LHCN-M2 (cell line): ENCODE data around the gene CERS3. TPM values are rescaled to one million over a fixed set of nuclear protein-coding genes. Genes with fewer than 3 reads are reported as not detected.
"Not testable (repeated sequence)": the region's sequence is repeated elsewhere in the genome, so short reads cannot be mapped to it uniquely, and the experiment has no call there.

ENCODE experiments used
- DNase-seq: peaks from one replicate; pipeline ENCODE4 v3.0.0-alpha.2; 2012; ENCODE audit warnings: low read depth
- total RNA-seq: library from RNA; depleted of rRNA; stranded (reverse); fragments of >200 nt; gene quantifications from 2 replicates; pipeline ENCODE4 v1.2.3, GENCODE V29; 2014

Gene CERS3
- total RNA-seq, 1 experiment from 2014 or later = not detected

DNA sequence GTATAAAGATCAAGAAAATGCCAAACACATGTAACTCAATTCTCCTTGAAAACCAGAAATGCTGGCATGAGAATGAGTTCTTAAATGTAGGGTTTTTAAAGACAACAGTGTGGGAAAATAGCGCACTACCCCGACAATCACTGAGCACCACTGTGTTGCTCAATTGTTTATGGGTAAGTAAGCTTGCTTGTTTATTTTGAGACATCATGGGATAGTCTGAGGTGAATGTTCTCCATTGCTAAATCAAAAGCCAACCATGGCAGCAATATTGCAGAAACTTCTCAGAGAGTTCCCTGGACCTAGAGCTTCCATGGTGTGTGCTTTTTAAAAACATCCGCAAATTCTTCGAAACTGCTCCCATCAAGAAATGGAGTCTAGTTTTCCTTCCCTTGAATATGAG is 62.7 kb downstream of the CERS3 start:
- no peak for DNase-seq

DNA sequence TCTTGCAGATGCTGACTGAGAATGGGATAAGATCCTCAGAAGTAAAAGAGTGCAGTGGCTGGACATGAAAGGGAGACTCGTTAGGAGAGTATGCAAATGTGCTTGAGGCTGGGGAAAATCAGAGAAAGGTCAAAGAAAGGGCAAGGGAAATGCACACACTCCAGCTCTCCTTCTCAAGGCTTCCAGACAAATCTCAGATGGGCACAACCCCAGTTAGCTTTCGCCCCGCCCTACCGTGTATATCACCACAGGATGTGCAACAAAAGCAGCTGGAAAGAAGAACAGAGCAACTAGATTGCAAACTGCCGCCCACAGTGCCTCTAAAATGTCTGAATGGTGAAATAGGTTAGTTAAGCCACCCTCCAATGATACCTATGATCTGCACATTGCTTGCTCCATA is 63.9 kb downstream of the CERS3 start:
- no peak for DNase-seq

DNA sequence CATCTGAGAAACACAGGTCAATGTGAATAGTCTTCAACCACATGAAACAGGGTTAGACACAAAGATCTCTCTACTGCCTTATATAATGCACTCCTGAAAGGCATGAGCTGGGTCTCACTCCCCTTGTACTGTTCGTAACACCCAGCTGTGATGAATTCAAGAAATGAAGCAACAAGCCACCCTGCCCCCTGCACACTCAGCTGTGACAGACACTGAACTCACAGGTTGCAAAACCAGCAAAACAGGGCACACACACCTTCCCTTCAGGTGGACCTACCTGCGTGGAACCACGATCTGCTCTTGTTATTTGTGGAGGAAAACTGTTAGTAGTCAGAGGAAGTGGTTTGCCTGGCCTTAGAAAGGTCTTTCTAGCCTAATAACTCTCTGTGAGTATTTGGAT is 64.5 kb downstream of the CERS3 start:
- DNase-seq = no peak

DNA sequence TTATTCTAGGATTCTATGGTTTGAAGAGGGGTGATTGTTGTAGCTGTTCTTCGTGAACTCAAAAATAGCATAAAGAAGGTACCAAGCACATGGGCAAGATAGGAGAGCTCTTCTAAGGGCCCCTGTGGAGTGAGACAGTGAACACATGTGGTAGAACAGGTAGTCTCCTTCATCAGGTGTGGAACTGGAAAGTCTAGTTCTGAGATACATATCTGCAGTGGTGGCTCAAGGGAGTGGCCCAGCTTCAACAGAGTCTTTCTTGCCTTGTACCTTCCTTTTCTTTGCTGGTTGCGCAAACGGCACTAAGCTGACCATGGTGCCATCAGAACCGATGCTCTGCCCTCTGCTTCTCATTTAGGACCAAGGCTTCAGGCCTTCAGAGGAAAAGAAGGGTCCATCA is 65.2 kb downstream of the CERS3 start:
- DNase-seq = no peak

DNA sequence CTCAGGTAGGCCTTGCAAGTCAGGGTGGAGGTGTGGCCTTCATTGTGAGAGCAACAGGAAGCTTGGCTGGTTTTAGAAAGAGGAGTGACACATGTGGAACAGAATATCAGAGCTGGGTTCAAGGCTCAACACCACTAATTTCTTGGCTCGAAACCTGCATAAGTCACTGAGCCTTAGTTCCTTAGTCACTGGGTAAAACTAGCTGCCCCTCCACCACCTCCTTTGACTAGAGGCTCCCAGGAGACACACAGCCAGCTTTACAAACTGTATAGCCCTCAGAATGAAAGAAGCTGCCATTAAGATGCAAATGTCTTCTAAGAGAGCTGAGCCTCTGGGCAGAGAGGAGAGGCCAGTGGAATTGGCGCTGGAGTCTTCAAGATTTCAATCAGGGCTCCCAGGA is 67.7 kb downstream of the CERS3 start:
- DNase-seq = no peak

DNA sequence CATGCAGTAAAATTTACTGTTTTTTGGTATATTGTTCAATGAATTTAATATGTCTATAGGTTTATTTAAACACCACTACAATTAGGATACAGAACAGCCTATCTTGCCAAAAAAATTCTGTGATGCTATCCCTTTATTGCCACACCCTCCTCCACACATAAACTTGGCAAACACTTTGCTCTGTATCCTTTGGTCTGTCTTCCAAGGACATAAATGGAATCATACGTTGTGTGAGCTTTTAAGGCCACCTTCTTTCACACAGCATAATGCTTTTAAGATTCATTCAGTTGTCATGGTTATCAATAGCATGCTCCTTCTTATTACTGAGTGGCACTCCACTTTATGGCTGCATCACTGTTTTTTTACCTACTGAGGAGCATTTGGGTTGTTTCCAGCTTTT is 71.5 kb downstream of the CERS3 start:
- DNase-seq = peak; percentile 15

DNA sequence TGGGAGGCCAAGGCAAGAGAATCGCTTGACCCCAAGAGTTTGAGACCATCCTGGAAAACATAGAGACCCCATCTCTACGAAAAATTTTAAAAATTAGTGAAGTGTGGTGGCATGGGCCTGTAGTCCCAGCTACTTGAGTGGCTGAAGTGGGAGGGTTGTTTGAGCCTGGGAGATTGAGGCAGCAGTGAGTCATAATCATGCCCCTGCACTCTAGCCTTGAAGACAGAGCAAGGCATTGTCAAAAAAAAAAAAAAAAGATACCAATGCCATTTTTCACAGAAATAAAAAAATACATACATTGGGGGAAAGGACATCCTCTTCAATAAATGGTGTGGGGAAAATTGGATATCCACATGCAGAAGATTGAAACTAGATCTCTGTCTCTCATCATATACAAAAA is 74.6 kb downstream of the CERS3 start:
- no peak for DNase-seq

DNA sequence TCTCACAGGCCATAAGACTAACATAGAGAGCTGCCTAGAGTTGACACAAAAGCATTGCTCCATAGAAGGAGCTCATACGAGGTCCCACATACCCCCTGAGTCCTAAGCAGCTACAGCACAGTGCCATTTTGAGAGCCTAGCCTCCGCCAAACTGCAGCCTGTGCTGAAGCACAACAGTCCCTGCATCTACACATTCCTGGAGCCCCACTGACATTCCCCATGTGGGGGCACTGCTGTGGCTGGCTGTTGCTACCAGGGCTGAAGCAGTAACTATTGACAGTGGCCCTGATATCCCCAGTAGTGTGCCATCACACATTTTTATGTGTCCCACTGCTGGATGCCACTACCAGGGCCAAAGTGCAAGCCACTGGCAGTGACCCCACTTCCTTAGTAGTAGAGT is 80.3 kb downstream of the CERS3 start:
- no peak for DNase-seq

DNA sequence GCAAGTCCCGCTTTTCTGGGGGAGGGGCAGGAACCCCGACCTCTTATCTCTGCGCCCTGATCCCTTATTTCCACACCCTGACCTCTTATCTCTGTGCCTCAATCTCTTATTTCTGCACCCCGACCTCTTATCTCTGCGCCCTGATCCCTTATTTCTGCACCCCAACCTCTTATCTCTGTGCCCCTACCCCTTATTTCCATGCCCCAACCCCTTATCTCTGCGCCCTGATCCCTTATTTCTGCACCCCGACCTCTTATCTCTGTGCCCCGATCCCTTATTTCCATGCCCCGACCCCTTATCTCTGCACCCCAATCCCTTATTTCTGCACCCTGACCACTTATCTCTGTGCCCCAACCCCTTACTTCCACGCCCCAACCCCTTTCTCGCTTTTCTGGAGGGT is 87.7 kb downstream of the CERS3 start:
- not testable (repeated sequence) for DNase-seq

DNA sequence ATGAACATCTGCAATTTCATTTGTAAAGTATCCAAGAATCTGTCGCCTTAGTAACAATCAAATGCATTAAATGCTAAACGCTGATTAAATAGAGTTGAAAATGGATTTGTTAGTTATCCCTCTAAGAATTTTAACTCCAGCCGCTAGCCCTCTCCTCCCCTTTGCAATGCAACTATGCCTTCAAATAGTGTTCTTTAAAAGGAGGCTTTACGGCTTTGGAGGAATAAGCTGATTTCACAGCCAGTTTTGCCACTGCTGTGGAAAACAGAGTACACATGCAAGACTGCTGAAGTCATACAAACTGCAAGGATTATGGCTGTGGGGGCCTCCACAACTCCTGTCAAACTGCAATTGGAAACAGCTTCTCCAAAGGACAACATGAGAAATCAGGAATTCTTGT is 89.2 kb downstream of the CERS3 start:
- no peak for DNase-seq

DNA sequence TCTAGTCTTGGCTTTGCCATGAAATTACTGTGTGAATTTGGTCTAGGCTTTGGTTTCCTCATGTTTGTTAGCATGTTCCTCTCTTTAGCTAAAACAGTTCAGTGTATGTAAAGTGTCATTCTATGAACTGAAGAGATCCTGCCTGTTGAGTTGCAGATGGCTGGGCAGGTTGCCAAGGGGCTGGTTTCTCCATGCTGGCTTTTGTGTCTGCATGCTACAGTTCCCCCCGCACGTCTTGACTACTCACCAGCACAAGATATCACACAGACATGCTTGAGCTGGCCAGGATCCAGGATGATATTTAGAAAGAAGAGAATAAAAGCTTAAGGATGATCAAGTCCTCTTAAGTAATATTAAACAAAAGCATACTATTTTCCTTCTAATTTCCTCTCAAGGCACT is 90.2 kb downstream of the CERS3 start:
- no peak for DNase-seq

DNA sequence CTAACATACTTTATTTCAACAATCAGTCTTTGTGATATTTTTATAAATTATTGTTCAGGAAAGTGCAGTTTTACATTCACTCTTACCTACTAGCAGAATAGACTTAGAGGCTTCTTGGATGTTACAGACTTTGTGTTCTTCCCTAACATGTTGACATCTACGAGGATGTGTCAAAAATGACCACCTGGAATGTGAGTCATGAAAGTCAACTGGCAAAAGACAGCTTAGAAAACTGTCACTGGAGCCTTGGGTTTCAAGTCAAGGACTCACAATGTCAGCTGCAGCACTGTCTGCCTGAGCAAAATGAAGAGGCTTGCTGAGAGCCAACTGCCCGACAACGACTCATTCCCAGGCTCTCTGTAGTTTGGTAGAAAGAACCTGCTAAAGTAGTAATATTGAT is 91.5 kb downstream of the CERS3 start:
- no peak for DNase-seq

DNA sequence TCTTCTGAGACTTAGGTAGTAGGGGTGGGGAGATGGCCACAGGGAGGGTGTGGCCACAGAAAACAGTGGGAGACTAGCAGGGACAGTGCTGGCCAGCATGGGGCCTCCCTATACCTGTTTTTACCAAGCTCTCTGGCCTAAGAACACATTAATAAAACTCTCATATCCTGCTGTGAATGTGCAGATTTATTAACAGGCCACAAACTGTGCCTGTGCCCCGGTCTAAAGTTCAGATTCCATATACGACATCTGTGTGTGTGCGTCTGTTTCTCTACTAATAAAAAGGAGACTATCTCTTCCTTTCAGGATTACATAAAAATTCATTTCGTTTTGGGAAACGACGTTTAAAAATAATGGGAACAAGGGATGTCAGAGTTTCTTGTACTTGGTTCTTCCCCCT is 94.2 kb downstream of the CERS3 start:
- DNase-seq = no peak

DNA sequence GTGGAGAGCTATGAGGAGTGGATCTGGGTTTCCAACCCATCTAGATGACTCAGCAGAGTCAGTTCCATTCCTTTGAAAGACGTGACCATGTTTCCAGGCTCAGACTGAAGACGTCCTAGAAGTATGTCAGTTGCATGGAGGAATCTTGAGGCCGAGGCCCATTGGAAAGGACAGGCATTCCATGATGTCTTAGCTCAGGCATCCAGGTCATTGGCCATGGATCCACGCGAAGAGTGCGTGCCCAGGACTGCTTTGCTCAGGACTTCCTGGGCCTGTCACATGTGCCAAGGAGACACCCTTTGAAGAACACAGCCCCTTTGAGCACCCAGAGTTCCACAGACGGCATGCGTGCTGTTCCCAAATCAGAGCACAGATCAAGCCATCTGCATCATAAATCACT is 94.7 kb downstream of the CERS3 start:
- DNase-seq = no peak

DNA sequence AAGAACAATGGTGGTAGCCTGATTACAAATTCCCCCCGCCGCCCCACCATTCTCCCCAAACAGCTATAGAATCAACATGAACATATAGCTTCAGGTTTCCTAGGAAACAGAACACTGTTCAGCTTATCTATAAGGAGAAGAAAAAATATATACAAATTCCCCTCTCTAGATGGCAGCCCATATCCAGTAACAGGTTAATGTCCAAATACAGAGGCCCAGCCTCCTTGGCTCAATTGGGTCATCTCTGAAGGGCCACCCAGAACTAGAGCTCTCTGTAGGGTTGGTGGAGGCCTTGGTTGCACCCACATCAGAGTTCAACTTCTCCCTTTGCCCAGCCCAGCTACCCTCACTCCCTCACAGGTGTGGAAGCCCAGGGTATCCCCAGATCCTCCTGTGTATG is 95.4 kb downstream of the CERS3 start:
- DNase-seq = no peak

DNA sequence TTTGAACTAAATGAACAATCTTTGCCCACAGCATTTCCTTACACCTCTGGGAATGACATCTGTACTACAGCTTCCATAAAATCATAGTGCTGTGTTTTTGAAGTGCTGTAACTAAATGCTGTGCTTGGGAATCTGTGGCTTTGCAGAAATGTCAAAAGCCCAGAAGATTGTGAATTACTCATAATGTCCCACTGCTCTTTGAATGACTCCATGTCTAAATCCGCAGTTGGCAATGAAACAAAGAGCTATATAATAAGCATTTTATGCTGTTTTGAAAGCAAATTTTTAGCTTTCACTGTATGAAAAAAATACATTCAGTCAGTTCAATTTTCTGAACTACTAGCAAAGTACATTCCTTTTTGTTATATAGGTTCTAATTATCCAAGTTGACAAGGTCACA is 98.3 kb downstream of the CERS3 start:
- no peak for DNase-seq

DNA sequence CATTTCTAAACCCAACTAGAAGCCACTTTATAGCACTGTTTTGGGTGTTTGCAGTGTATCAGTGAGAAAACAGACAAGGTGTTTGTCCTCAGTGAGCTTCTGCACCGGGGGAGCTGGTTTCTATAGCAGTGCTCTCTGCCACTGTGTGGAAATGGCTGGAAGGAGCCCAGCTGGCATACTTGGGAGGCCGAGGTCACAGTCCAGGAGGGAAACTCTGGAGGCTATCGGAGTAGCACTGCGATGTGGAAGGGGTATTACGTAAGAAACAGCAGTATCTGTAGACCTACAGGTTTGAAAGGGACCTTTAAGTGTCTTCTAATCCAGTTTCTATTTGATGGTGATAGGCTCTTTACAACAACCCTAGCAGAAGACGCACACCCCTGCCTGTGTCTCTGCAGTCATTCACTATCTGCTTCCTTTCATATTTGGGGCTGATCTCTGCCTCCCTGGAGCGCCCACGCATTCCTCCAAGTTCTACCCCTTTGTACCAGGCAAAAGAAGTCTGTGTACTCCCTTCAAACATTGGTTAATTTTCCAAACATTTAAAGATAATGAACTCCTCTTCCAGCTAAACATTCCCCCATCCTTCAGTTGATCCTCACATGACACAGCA is 99.5 kb downstream of the CERS3 start:
- DNase-seq = no peak

DNA sequence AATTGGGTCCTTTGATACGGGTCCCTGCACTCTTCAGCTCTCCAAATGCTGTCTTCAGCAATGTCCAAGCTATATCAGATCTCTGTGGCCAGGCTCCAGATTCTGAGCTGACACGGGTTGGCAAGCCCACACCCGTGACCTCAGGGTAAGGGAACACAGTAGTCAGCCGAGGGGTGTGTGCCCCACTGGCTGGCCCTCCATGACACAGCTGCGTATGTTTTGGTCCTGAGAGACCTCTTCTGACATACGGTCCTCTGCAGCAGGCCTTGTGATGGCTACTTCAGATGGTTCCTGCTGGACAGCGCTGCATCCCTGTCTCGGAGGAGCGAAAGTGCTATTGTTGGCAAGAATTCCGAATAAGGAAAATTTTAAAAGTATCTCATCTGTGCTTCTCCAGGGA is 101.8 kb downstream of the CERS3 start:
- no peak for DNase-seq

DNA sequence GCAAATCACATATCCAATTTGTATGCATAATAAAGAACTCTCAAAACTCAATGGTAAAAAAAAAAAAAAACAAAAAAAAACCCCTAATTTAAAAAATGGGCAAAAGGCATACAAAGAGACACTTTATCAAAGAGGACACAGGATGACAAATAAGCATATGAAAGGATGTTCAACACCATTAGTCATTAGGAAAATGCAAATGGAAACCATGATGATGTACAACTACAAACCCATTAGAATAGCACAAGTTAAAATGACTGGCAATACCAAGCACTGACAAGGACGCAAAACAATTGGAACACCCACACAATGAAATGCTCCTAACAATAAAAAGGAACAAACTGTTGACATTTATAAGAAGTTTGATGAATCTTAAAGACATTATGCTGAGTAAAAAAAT is 123.6 kb downstream of the CERS3 start:
- no peak for DNase-seq

DNA sequence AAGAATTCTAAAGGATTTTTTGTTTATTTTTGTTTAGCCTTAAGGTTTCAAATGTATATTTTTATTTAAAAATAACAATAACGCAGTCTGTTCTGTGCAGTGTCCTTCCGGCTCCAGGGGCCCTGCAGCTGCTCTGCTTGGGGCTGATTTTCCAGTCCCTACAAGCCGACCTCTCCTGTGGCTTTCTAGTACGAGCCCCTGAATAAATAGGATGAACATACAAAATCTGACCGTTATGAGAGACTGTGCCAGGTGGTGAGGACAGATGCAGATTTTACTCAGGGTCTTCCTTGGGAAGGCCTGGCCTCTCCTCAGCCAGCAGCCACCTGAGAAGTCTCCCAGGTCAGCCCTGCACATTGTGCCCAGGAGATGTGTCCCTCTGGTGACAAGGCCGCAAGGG is 127.8 kb downstream of the CERS3 start:
- DNase-seq = no peak

DNA sequence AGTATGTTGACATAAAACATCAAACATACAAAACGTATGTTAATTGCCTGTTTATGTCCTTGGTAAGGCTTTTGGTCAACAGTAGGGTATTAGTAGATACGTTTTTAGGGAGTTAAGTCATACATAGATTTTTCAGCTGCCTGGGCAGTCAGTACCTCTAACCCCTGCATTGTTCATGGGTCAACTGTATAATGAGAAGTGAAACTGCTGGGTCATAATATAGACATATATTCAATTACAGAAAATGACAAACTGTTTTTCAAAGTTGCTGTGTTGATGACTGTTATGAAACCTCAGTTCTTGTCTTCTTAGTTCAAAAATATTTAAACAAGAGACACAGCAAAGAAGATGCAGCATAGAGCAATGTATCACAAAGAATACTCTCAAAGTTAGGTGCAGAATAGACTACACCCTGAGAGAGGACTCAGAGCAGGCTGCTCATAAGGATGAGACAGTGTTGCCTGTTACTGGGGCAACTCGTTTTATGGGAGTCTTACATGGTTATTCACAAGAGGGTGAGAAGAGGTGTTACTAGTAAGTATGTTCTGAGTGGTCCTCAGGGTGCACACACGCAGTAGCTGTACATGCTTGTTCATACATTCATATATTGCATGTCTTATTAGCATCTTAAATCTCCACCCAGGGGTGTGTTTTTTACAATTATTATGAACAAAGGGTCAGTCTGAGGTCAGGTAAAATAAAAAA is 133.9 kb downstream of the CERS3 start:
- no peak for DNase-seq

DNA sequence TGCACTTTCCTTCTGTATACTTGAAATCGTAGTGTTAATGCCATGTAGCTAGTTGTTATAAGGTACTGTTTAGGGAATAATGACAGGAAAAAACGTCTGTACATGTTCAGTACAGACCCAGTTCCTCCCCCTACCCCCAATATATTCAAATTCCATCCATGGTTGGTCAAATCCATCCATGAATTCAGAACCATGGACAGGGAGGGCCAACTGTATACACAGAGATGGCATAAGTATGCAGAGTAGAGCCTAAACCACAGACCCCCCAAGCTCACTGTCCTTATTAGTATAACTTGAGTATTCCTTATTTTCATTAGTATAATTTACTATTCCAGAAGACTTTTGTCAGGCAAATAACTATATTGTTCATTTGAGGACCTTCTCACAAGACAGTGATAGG is 135.7 kb downstream of the CERS3 start:
- DNase-seq = no peak

DNA sequence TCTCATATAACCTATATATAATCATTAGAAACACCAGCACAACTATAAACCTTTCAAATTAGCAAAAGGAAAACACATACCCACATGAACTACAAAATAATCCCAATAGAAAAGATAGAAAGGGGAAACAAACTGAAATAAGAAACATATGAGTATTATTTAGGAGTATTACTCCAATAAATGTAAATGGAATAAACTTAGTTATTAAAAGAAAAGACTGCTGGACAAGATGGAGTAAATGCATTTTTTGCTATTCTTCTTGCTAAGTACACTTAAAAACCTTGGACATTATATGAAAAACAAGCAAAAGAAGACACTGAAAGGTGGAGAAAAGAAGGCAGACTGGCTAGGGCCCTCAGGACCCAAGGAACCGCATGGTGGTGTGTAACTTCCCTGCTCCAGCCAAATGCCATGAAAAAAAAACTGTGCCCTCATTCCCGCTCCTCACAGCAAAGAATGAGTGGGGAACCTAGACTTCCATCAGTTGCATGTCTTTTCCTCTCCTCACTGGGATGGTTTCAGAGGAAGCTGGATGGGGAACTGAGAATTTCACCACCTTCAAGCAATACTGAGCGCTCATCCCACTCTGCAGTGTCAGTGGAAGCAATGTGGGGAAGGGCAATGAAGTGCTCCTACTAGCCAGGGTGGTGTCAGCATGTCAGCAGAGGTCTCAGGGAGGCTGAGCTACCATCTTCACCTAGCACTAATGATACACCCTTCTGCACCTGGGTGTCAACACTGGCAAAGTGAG is 143.3 kb downstream of the CERS3 start:
- no peak for DNase-seq
